Common myeloid progenitor, CD34-positive (primary cell): ENCODE results near the gene BGN.
A peak's percentile ranks its signal among the peaks of the same experiment; 100 is the strongest.

Experiments
- CTCF ChIA-PET: fragments of 350-600 bp; sonication (Branson Sonifier 250); formaldehyde crosslinking; loops from one replicate; lab custom pipeline; 2021; ENCODE audit warnings: antibody characterized with exemption; lab: Charles Lee
- POLR2A ChIA-PET: fragments of 350-600 bp; sonication (Branson Sonifier 250); formaldehyde crosslinking; loops from one replicate; lab custom pipeline; 2021; ENCODE audit warnings: antibody characterized with exemption; lab: Charles Lee
- DNase-seq, 3 donors: peaks; one replicate each; pipeline versions ENCODE4 v3.0.0 to v3.0.0-alpha.2; 2013
- H3K27ac ChIP-seq, 2 experiments: 1 replicate in 1 of 2; 2 replicates in 1 of 2; pipeline ENCODE4 v1.7.0; 2013; ENCODE audit warnings: inconsistent platforms in 2 of 2, low read length in 2 of 2, mild to moderate bottlenecking in 2 of 2, low read depth in 1 of 2, moderate library complexity in 1 of 2; ENCODE audit not compliant: severe bottlenecking in 2 of 2, insufficient read depth in 1 of 2, poor library complexity in 1 of 2
- H3K27me3 ChIP-seq, 5 experiments: replicated peaks in 2 of 5; 1 replicate in 3 of 5; 2 replicates in 2 of 5; pipeline versions ENCODE4 v1.6.1 to v1.7.0; 2013; ENCODE audit warnings: low read length in 4 of 5, mild to moderate bottlenecking in 2 of 5, moderate library complexity in 2 of 5, inconsistent platforms in 1 of 5; ENCODE audit not compliant: insufficient read depth in 5 of 5, control insufficient read depth in 4 of 5
- H3K36me3 ChIP-seq, 4 experiments: 1 replicate in 2 of 4; 2 replicates in 2 of 4; pipeline versions ENCODE4 v1.6.1 to v1.7.0; 2013; ENCODE audit warnings: low read length in 3 of 4, control low read depth in 1 of 4, mild to moderate bottlenecking in 1 of 4; ENCODE audit not compliant: control insufficient read depth in 4 of 4, insufficient read depth in 4 of 4
- H3K4me1 ChIP-seq, 4 experiments: 1 replicate in 3 of 4; 2 replicates in 1 of 4; pipeline versions ENCODE4 v1.6.1 to v1.7.1; 2013; ENCODE audit warnings: low read length in 3 of 4, mild to moderate bottlenecking in 3 of 4, control low read depth in 1 of 4, inconsistent platforms in 1 of 4, moderate library complexity in 1 of 4; ENCODE audit not compliant: control insufficient read depth in 4 of 4, insufficient read depth in 4 of 4; ENCODE audit errors: control extremely low read depth in 1 of 4
- H3K4me3 ChIP-seq, 7 experiments: 1 replicate in 4 of 7; 2 replicates in 3 of 7; pipeline versions ENCODE4 v1.5.1 to v1.7.0; 2013; ENCODE audit warnings: mild to moderate bottlenecking in 7 of 7, low read length in 6 of 7, moderate library complexity in 6 of 7, inconsistent platforms in 2 of 7, low read depth in 2 of 7, control low read depth in 1 of 7; ENCODE audit not compliant: insufficient read depth in 4 of 7, control insufficient read depth in 1 of 7; ENCODE audit errors: extremely low read depth in 1 of 7
- H3K9me3 ChIP-seq, 5 experiments: 1 replicate in 4 of 5; 2 replicates in 1 of 5; pipeline versions ENCODE4 v1.6.1 to v1.7.1; 2013; ENCODE audit warnings: low read length in 4 of 5, mild to moderate bottlenecking in 2 of 5, inconsistent platforms in 1 of 5, low read depth in 1 of 5, moderate library complexity in 1 of 5; ENCODE audit not compliant: control insufficient read depth in 4 of 5, insufficient read depth in 2 of 5; ENCODE audit errors: control extremely low read depth in 1 of 5
- whole genome bisulfite sequencing: methylation state at CpG from one replicate; pipeline ENCODE4 v1.1.5; 2013; ENCODE audit not compliant: insufficient coverage; 5-methylcytosine and 5-hydroxymethylcytosine counted together

The BGN gene

GRCh38 chrX:153478746-153479145 lies 16.0 kb upstream of the BGN start:
- Histone ChIP-seq H3K4me3 (no peak overlapping the region), H3K4me1 (peaks cover 0 to 13% (median 5%) of the 10 kb centered on the region in 4 experiments), H3K27ac (no peak overlapping the region), H3K9me3 (no peaks in the 10 kb centered on the region), H3K36me3 (no peaks in the 10 kb centered on the region), H3K27me3 (peaks cover 0 to 6% (median 0%) of the 10 kb centered on the region in 5 experiments)
- ChIA-PET POLR2A (no interaction called here), CTCF (no interaction called here)
- no peak for DNase-seq
- 89% methylated on average over 12 of the region's 16 CpGs for WGBS

DNA sequence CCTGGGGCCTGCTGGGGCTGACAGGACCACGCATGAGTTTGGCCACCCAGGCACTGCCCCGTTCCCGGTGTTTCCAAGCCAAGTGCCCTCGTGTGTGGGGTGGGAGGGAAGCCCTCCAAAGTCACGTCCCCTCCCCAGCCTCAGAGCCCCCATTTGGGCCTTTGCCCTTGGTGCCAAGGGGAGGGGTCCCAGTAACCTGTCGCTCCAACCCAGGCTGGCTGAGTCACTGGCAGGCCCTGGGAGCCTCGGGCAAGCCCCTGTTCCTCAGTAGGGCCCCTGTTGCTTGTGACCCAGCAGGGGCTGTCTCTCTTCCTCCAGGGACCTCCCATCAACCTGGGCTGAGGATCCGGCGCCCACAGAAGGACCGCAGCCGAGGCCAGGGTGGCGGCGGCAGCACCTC lies 13.7 kb upstream of the BGN start:
- Histone ChIP-seq H3K4me1 (no peaks in the 10 kb centered on the region), H3K27me3 (peaks cover 0 to 3% (median 0%) of the 10 kb centered on the region in 5 experiments), H3K4me3 (no peak overlapping the region), H3K36me3 (no peaks in the 10 kb centered on the region), H3K9me3 (no peaks in the 10 kb centered on the region), H3K27ac (no peak overlapping the region)
- DNase-seq: no peak
- 90% methylated on average over 11 of the region's 13 CpGs for WGBS
- ChIA-PET POLR2A (no interaction called here), CTCF (no interaction called here)

- H3K27me3 ChIP-seq: peaks cover 0 to 3% (median 0%) of the 10 kb centered on the region in 5 experiments
- no peaks in the 10 kb centered on the region for H3K4me1 ChIP-seq
- H3K27ac ChIP-seq: no peak overlapping the region
- POLR2A ChIA-PET: no interaction called here
- no peaks in the 10 kb centered on the region for H3K36me3 ChIP-seq
- 93% methylated on average over 21 of the region's 23 CpGs for WGBS
- no peak overlapping the region for H3K4me3 ChIP-seq
- CTCF ChIA-PET: interaction anchor here (1.1 kb wide), 2 partner anchors 11 to 12 kb away, joined by 3 read pairs; partner anchors contain the start of gene HAUS7
- DNase-seq: no peak
- H3K9me3 ChIP-seq: no peaks in the 10 kb centered on the region
Observed at GRCh38 chrX:153482376-153483015, 12.3 kb upstream of the BGN start.

DNA sequence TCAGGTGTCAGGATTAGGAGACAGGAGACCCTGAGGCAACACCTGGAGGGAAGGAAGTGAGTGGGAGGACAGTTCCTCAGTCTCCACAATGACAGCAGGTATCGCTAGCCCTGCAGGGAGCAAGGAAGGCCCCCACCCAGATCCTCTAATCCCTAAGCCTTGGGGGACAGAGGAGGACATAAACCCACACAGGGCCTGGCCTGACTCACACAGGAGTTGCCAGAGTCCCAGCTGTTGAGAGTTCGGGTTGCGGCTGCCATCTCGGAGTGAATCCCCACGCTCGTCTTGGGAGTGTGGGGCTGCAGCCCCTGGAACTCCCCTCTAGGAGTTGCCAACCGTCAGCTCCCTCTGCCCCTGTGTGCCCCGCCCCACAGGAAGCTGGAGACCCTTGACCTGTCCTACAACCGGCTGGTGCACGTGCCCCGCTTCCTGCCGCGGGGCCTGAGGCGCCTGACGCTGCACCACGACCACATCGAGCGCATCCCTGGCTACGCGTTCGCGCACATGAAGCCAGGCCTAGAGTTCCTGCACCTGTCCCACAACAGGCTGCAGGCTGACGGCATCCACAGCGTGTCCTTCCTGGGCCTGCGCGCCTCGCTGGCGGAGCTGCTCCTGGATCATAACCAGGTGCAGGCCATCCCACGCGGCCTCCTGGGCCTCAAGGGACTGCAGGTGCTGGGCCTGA lies 9.2 kb upstream of the BGN start:
- 80% methylated on average over 30 of the region's 30 CpGs for WGBS
- no peak overlapping the region for H3K27ac ChIP-seq
- CTCF ChIA-PET: interaction anchor here (1.2 to 2.5 kb wide), 3 partner anchors 10 to 15 kb away, joined by 3 to 6 read pairs (median 4); partner anchors contain the start of gene HAUS7
- POLR2A ChIA-PET: no interaction called here
- H3K4me3 ChIP-seq: no peak overlapping the region
- peaks cover 0 to 3% (median 0%) of the 10 kb centered on the region in 5 experiments for H3K27me3 ChIP-seq
- H3K4me1 ChIP-seq: no peaks in the 10 kb centered on the region
- no peaks in the 10 kb centered on the region for H3K36me3 ChIP-seq
- no peaks in the 10 kb centered on the region for H3K9me3 ChIP-seq
- DNase-seq: peak in 1 of 3 donors; percentile 7

DNA sequence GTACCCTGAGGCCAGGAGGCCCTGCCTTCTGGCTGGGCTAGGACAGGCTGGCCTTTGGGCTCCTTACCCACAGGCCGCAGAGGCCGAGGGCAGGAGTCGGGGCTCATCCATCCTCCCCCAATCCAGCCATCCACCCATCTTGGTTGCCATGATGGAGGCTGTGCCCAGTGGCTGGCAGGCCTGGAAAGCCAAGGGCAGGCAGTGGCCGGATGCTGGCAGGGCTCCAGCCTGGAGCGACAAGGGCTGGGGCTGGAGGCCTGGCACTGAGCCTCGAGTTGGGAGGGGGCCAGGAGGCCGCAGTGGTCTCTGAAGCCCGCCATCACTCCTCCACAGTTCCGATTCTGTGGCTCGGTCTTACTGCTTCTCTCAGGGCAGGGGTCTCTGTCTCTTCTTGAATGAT lies 8.6 kb upstream of the BGN start:
- Histone ChIP-seq H3K27me3 (peaks cover 0 to 7% (median 0%) of the 10 kb centered on the region in 5 experiments), H3K27ac (no peak overlapping the region), H3K36me3 (no peaks in the 10 kb centered on the region), H3K4me1 (peaks cover 0 to under 1% (median 0%) of the 10 kb centered on the region in 4 experiments), H3K4me3 (no peak overlapping the region), H3K9me3 (no peaks in the 10 kb centered on the region)
- ChIA-PET POLR2A (no interaction called here), CTCF (interaction anchor here (2.5 kb wide), 1 partner anchor 14 kb away, joined by 6 read pairs; no protein-coding TSS in a partner anchor)
- WGBS: 92% methylated on average over 8 of the region's 10 CpGs
- DNase-seq: no peak

- Histone ChIP-seq H3K9me3 (no peaks in the 10 kb centered on the region), H3K4me1 (peaks cover 0 to 13% (median 8%) of the 10 kb centered on the region in 4 experiments), H3K27me3 (peaks cover 0 to 7% (median 0%) of the 10 kb centered on the region in 5 experiments), H3K27ac (no peak overlapping the region), H3K4me3 (no peak overlapping the region), H3K36me3 (no peaks in the 10 kb centered on the region)
- ChIA-PET POLR2A (no interaction called here), CTCF (no interaction called here)
- 90% methylated on average over 10 of the region's 11 CpGs for WGBS
- no peak for DNase-seq
Observed at GRCh38 chrX:153487590-153488071, 7.1 kb upstream of the BGN start.
